ENCODE results near the gene ELMOD3. TPM values are rescaled to one million over a fixed set of nuclear protein-coding genes. Genes with fewer than 3 reads are reported as not detected.

ELMOD3 gene
- total and polyA plus RNA-seq, 9 of the 15 experiments (the other 6 are each of a cell fraction or from before 2014, with no cell fraction given) = 2.7 to 18.7 (median 11.6) TPM

DNA sequence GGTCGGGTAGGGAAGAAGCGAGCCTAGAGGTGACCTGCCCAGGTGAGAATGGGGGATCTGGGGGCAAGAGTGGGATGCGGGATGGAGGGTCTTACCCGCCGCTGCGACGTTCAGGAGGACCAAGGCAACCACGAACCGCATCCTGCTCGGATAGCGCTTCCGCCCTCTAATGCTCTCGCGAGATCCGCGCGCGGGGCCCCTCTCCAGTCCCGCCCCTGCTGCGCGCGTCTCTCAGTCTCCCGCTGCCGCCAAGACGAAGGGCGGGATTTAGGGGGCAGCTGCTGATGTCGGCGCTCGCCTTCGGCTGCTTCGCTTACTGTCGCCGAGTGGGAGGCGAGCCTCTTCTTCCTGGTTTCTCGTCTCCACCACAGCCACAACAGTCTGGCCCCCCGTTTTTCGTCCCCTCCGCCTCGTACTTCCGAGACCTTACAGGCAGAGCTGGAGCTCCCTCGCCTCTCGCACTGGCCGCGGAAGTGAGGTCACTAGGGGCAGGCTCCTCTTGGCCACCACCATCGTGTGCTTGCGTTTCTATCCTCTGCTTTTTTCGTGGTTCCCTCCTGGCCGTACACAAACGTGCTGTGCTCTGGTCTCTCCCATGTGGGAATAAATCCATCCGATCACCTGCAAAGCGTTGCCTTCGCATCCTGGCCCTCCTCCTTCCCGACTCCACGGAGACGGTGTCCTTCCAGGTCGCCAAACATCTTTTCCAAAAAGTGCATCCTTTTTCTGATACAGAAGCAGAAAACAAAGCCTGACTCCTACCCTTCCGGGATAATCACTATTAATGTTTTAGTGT lies 26.5 kb upstream of the ELMOD3 start, which contains the start of gene TGOLN2 (continued):
- peak; percentile 53; the same call in 1 of the 2 replicates for TF ChIP-seq ZNF12 (CRISPR knock-in tag; IDR thresholded peaks at IDR 0.05)
- TF ChIP-seq, protein P1, sequence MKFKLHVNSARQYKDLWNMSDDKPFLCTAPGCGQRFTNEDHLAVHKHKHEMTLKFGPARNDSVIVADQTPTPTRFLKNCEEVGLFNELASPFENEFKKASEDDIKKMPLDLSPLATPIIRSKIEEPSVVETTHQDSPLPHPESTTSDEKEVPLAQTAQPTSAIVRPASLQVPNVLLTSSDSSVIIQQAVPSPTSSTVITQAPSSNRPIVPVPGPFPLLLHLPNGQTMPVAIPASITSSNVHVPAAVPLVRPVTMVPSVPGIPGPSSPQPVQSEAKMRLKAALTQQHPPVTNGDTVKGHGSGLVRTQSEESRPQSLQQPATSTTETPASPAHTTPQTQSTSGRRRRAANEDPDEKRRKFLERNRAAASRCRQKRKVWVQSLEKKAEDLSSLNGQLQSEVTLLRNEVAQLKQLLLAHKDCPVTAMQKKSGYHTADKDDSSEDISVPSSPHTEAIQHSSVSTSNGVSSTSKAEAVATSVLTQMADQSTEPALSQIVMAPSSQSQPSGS (CRISPR knock-in tag; IDR thresholded peaks at IDR 0.05) = no peak
- no peak for TF ChIP-seq NR2C1 (IDR thresholded peaks at IDR 0.05)
- TF ChIP-seq NR2C1 (tag; IDR thresholded peaks at IDR 0.05) = no peak; the same call in none of the 2 replicates
- TF ChIP-seq, protein P2, sequence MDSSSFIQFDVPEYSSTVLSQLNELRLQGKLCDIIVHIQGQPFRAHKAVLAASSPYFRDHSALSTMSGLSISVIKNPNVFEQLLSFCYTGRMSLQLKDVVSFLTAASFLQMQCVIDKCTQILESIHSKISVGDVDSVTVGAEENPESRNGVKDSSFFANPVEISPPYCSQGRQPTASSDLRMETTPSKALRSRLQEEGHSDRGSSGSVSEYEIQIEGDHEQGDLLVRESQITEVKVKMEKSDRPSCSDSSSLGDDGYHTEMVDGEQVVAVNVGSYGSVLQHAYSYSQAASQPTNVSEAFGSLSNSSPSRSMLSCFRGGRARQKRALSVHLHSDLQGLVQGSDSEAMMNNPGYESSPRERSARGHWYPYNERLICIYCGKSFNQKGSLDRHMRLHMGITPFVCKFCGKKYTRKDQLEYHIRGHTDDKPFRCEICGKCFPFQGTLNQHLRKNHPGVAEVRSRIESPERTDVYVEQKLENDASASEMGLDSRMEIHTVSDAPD (CRISPR knock-in tag; IDR thresholded peaks at IDR 0.05) = no peak
- TF ChIP-seq, protein P3, sequence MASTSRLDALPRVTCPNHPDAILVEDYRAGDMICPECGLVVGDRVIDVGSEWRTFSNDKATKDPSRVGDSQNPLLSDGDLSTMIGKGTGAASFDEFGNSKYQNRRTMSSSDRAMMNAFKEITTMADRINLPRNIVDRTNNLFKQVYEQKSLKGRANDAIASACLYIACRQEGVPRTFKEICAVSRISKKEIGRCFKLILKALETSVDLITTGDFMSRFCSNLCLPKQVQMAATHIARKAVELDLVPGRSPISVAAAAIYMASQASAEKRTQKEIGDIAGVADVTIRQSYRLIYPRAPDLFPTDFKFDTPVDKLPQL (IDR thresholded peaks at IDR 0.05; ENCODE audit: extremely low read depth, insufficient read length) = peak; percentile 83
- no peak for TF ChIP-seq TAF15 (IDR thresholded peaks at IDR 0.05; ENCODE audit: low read depth, low read length)
- TF ChIP-seq, protein P4, sequence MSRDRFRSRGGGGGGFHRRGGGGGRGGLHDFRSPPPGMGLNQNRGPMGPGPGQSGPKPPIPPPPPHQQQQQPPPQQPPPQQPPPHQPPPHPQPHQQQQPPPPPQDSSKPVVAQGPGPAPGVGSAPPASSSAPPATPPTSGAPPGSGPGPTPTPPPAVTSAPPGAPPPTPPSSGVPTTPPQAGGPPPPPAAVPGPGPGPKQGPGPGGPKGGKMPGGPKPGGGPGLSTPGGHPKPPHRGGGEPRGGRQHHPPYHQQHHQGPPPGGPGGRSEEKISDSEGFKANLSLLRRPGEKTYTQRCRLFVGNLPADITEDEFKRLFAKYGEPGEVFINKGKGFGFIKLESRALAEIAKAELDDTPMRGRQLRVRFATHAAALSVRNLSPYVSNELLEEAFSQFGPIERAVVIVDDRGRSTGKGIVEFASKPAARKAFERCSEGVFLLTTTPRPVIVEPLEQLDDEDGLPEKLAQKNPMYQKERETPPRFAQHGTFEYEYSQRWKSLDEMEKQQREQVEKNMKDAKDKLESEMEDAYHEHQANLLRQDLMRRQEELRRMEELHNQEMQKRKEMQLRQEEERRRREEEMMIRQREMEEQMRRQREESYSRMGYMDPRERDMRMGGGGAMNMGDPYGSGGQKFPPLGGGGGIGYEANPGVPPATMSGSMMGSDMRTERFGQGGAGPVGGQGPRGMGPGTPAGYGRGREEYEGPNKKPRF (IDR thresholded peaks at IDR 0.05; ENCODE audit: low read depth, low read length) = no peak
- TF ChIP-seq RFX1 (IDR thresholded peaks at IDR 0.05) = no peak
- no peak for TF ChIP-seq ZFP36 (IDR thresholded peaks at IDR 0.05; ENCODE audit: low read depth, low read length, partially characterized antibody)
- peak; percentile 77 for TF ChIP-seq BRD9 (IDR thresholded peaks at IDR 0.05; ENCODE audit: low read depth, partially characterized antibody)
- no peak for TF ChIP-seq ZNF561 (CRISPR knock-in tag; conservative IDR thresholded peaks at IDR 0.05)
- TF ChIP-seq ZNF175 (CRISPR knock-in tag; IDR thresholded peaks at IDR 0.05; ENCODE audit: low read depth) = 0 out of 2 replicates have a peak, but pooled peaks have one; percentile 52
- TF ChIP-seq NFE2L1 (tag; IDR thresholded peaks at IDR 0.05; ENCODE audit: borderline replicate concordance, low read depth) = no peak
- TF ChIP-seq POLR2B (IDR thresholded peaks at IDR 0.05; ENCODE audit: low read depth, partially characterized antibody) = peak; percentile 99
- TF ChIP-seq, protein P5, sequence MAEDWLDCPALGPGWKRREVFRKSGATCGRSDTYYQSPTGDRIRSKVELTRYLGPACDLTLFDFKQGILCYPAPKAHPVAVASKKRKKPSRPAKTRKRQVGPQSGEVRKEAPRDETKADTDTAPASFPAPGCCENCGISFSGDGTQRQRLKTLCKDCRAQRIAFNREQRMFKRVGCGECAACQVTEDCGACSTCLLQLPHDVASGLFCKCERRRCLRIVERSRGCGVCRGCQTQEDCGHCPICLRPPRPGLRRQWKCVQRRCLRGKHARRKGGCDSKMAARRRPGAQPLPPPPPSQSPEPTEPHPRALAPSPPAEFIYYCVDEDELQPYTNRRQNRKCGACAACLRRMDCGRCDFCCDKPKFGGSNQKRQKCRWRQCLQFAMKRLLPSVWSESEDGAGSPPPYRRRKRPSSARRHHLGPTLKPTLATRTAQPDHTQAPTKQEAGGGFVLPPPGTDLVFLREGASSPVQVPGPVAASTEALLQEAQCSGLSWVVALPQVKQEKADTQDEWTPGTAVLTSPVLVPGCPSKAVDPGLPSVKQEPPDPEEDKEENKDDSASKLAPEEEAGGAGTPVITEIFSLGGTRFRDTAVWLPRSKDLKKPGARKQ (CRISPR knock-in tag; IDR thresholded peaks at IDR 0.05) = no peak
- no peak for TF ChIP-seq PRMT5 (CRISPR knock-in tag; IDR thresholded peaks at IDR 0.05)
- TF ChIP-seq HDAC3 (IDR thresholded peaks at IDR 0.05; ENCODE audit: borderline replicate concordance, partially characterized antibody) = no peak
- peak; percentile 97 for TF ChIP-seq PHF8 (IDR thresholded peaks at IDR 0.05; ENCODE audit: borderline replicate concordance, low read length)
- TF ChIP-seq FOS (IDR thresholded peaks at IDR 0.05; ENCODE audit: extremely low read depth, insufficient read length) = no peak
- no peak for TF ChIP-seq OTX1 (CRISPR knock-in tag; IDR thresholded peaks at IDR 0.05)

Measured in K562 (cell line).